HEK293 (cell line): ENCODE results near the gene GTPBP10.
A peak's percentile ranks its signal among the peaks of the same experiment; 100 is the strongest.

ENCODE experiments used
- ATF2 ChIP-seq: fragments of 450-650 bp; formaldehyde crosslinking; IDR thresholded peaks from 2 replicates; pipeline ENCODE4 v1.5.1; 2016; ENCODE audit warnings: missing biosample characterization, missing genetic modification characterization, low read depth
- GLI2 ChIP-seq: fragments of 450-650 bp; formaldehyde crosslinking; IDR thresholded peaks from 2 replicates; pipeline ENCODE4; 2017; ENCODE audit warnings: missing biosample characterization, missing genetic modification characterization, low read depth, borderline replicate concordance
- GLIS2 ChIP-seq: fragments of 450-650 bp; formaldehyde crosslinking; IDR thresholded peaks from 2 replicates; pipeline ENCODE4 v1.5.1; 2016; ENCODE audit warnings: missing biosample characterization, missing genetic modification characterization
- INSM2 ChIP-seq: fragments of 450-650 bp; formaldehyde crosslinking; IDR thresholded peaks from 2 replicates; pipeline ENCODE4 v1.5.1; 2016; ENCODE audit warnings: missing biosample characterization, missing genetic modification characterization
- KLF1 ChIP-seq: fragments of 450-650 bp; formaldehyde crosslinking; IDR thresholded peaks from 2 replicates; pipeline ENCODE4 v1.5.1; 2016; ENCODE audit warnings: missing biosample characterization, missing genetic modification characterization
- KLF16 ChIP-seq: fragments of 450-650 bp; formaldehyde crosslinking; IDR thresholded peaks from 2 replicates; pipeline ENCODE4 v1.5.1; 2017; ENCODE audit warnings: missing biosample characterization, missing genetic modification characterization
- REPIN1 ChIP-seq: fragments of 450-650 bp; formaldehyde crosslinking; IDR thresholded peaks from 2 replicates; pipeline ENCODE4 v1.5.1; 2017; ENCODE audit warnings: missing biosample characterization, missing genetic modification characterization, low read depth
- SCRT2 ChIP-seq: fragments of 450-650 bp; formaldehyde crosslinking; IDR thresholded peaks from 2 replicates; pipeline ENCODE4 v1.5.1; 2016; ENCODE audit warnings: missing biosample characterization, missing genetic modification characterization
- SETDB1 ChIP-seq: IDR thresholded peaks from one replicate; pipeline ENCODE4 v1.6.1; 2017; ENCODE audit warnings: mild to moderate bottlenecking, low read length, moderate library complexity, mixed read lengths; ENCODE audit not compliant: insufficient read length
- YY1 ChIP-seq: fragments of 450-650 bp; formaldehyde crosslinking; IDR thresholded peaks from 2 replicates; pipeline ENCODE4 v1.5.1; 2018; ENCODE audit warnings: missing biosample characterization, missing genetic modification characterization
- ZBTB17 ChIP-seq: fragments of 450-650 bp; formaldehyde crosslinking; IDR thresholded peaks from 2 replicates; pipeline ENCODE4 v1.5.1; 2016; ENCODE audit warnings: missing biosample characterization, missing genetic modification characterization
- ZBTB7A ChIP-seq: fragments of 450-650 bp; formaldehyde crosslinking; IDR thresholded peaks from 2 replicates; pipeline ENCODE4 v1.5.1; 2016; ENCODE audit warnings: low read depth, missing biosample characterization, missing genetic modification characterization
- ZEB2 ChIP-seq: fragments of 450-650 bp; formaldehyde crosslinking; IDR thresholded peaks from 2 replicates; pipeline ENCODE4 v1.5.1; 2016; ENCODE audit warnings: missing biosample characterization, missing genetic modification characterization
- ZFHX2 ChIP-seq: fragments of 450-650 bp; formaldehyde crosslinking; conservative IDR thresholded peaks from 2 replicates; pipeline ENCODE4 v1.5.1; 2016; ENCODE audit warnings: missing biosample characterization, missing genetic modification characterization
- ZNF202 ChIP-seq: fragments of 450-650 bp; formaldehyde crosslinking; IDR thresholded peaks from 2 replicates; pipeline ENCODE4 v1.5.1; 2016; ENCODE audit warnings: missing biosample characterization, missing genetic modification characterization, borderline replicate concordance
- ZNF292 ChIP-seq: fragments of 450-650 bp; formaldehyde crosslinking; IDR thresholded peaks from 2 replicates; pipeline ENCODE4 v1.5.1; 2016; ENCODE audit warnings: low read depth, missing biosample characterization, missing genetic modification characterization, borderline replicate concordance
- ZNF362 ChIP-seq: fragments of 450-650 bp; formaldehyde crosslinking; IDR thresholded peaks from 2 replicates; pipeline ENCODE4 v1.5.1; 2016; ENCODE audit warnings: missing biosample characterization, missing genetic modification characterization
- ZNF501 ChIP-seq: fragments of 450-650 bp; formaldehyde crosslinking; IDR thresholded peaks from 2 replicates; pipeline ENCODE4 v1.5.1; 2016; ENCODE audit warnings: missing biosample characterization, missing genetic modification characterization
- ZNF510 ChIP-seq: fragments of 450-650 bp; formaldehyde crosslinking; IDR thresholded peaks from 2 replicates; pipeline ENCODE4 v1.5.1; 2018; ENCODE audit warnings: mild to moderate bottlenecking, missing genetic modification characterization, missing biosample characterization; ENCODE audit not compliant: insufficient replicate concordance
- ZNF548 ChIP-seq: fragments of 450-650 bp; formaldehyde crosslinking; IDR thresholded peaks from 2 replicates; pipeline ENCODE4 v1.5.1; 2016; ENCODE audit warnings: missing biosample characterization, missing genetic modification characterization
- ZNF600 ChIP-seq: fragments of 450-650 bp; formaldehyde crosslinking; IDR thresholded peaks from 2 replicates; pipeline ENCODE4 v1.5.1; 2016; ENCODE audit warnings: missing biosample characterization, missing genetic modification characterization
- ZNF623 ChIP-seq: fragments of 450-650 bp; formaldehyde crosslinking; IDR thresholded peaks from 2 replicates; pipeline ENCODE4 v1.5.1; 2016; ENCODE audit warnings: missing biosample characterization, missing genetic modification characterization
- ZNF76 ChIP-seq: fragments of 450-650 bp; formaldehyde crosslinking; IDR thresholded peaks from 2 replicates; pipeline ENCODE4; 2016; ENCODE audit warnings: low read depth, missing biosample characterization, missing genetic modification characterization, borderline replicate concordance
- TF ChIP-seq, protein P1 (sequence below): fragments of 450-650 bp; formaldehyde crosslinking; IDR thresholded peaks from 2 replicates; pipeline ENCODE4 v1.5.1; 2016; ENCODE audit warnings: missing biosample characterization, missing genetic modification characterization, low read depth
- TF ChIP-seq, protein P2 (sequence below): fragments of 450-650 bp; formaldehyde crosslinking; IDR thresholded peaks from 2 replicates; pipeline ENCODE4; 2016; ENCODE audit warnings: missing biosample characterization, missing genetic modification characterization

Gene GTPBP10

DNA sequence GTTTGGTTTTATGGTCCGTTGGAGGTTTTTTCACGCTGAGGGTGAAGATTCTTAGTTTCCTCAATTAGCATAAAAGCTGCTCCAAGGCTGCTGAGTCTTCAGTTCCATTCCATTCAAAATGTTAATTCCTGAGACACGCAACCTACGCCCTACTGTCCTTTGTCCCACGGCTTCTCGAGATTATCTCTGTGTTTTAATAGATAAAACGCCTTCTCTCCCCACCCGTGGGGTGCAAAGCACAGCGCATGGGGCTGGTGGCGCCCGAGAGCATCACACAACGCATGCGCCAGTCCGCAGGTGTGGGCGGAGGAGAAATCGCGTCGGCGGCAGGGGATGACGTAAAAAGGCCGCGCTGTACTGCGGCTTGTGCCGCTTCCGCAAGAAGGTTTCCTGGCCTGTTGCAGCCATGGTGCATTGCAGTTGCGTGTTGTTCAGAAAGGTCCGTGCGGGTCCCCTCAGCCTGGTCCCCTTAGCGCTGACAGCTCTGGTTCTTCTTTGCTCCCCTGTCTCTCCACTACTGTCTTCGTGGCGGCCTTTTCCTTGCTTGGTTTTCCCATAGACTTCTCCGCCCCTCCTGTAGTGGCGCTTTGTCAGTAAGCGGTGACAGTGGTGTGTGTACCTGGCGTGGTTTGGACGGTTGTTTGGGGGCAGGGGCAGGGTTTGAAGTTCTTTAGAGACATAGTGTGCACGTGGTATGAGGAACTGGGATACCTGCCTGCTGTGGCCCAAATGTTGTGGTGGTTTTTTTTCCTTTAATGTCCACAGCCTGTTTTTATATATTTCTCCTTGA is at the start of gene GTPBP10 (continued):
- TF ChIP-seq, protein P1, sequence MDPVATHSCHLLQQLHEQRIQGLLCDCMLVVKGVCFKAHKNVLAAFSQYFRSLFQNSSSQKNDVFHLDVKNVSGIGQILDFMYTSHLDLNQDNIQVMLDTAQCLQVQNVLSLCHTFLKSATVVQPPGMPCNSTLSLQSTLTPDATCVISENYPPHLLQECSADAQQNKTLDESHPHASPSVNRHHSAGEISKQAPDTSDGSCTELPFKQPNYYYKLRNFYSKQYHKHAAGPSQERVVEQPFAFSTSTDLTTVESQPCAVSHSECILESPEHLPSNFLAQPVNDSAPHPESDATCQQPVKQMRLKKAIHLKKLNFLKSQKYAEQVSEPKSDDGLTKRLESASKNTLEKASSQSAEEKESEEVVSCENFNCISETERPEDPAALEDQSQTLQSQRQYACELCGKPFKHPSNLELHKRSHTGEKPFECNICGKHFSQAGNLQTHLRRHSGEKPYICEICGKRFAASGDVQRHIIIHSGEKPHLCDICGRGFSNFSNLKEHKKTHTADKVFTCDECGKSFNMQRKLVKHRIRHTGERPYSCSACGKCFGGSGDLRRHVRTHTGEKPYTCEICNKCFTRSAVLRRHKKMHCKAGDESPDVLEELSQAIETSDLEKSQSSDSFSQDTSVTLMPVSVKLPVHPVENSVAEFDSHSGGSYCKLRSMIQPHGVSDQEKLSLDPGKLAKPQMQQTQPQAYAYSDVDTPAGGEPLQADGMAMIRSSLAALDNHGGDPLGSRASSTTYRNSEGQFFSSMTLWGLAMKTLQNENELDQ (tag by site-specific recombination), result no peak
- no peak for TF ChIP-seq ZNF510 (tag by site-specific recombination)
- peak; percentile 63 for TF ChIP-seq ZBTB17 (tag by site-specific recombination)
- TF ChIP-seq ZFHX2, result peak; percentile 95
- TF ChIP-seq ZNF76 (tag by site-specific recombination), result peak; percentile 80
- no peak for TF ChIP-seq GLI2 (tag by site-specific recombination)
- no peak for TF ChIP-seq SETDB1
- TF ChIP-seq ZNF202 (tag by site-specific recombination), result no peak
- TF ChIP-seq REPIN1 (tag by site-specific recombination), result no peak
- TF ChIP-seq GLIS2 (tag by site-specific recombination), result 0 out of 2 replicates have a peak, but pooled peaks have one; percentile 54
- no peak for TF ChIP-seq ZNF623 (tag by site-specific recombination)
- 0 out of 2 replicates have a peak, but pooled peaks have one; percentile 34 for TF ChIP-seq ZEB2 (tag by site-specific recombination)
- no peak for TF ChIP-seq ZNF292 (tag by site-specific recombination)
- TF ChIP-seq ZNF600 (tag by site-specific recombination), result peak; percentile 75
- TF ChIP-seq ATF2 (tag by site-specific recombination), result peak; percentile 40; the same call in 1 of the 2 replicates
- peak; percentile 23; the same call in 1 of the 2 replicates for TF ChIP-seq KLF1 (tag by site-specific recombination)
- TF ChIP-seq SCRT2 (tag by site-specific recombination), result peak; percentile 97
- TF ChIP-seq ZNF501 (tag by site-specific recombination), result peak; percentile 82; the same call in 1 of the 2 replicates
- TF ChIP-seq ZNF548 (tag by site-specific recombination), result no peak
- no peak for TF ChIP-seq ZBTB7A (tag by site-specific recombination)
- TF ChIP-seq ZNF362 (tag by site-specific recombination), result no peak
- TF ChIP-seq KLF16, result peak; percentile 91; the same call in 1 of the 2 replicates
- TF ChIP-seq, protein P2, sequence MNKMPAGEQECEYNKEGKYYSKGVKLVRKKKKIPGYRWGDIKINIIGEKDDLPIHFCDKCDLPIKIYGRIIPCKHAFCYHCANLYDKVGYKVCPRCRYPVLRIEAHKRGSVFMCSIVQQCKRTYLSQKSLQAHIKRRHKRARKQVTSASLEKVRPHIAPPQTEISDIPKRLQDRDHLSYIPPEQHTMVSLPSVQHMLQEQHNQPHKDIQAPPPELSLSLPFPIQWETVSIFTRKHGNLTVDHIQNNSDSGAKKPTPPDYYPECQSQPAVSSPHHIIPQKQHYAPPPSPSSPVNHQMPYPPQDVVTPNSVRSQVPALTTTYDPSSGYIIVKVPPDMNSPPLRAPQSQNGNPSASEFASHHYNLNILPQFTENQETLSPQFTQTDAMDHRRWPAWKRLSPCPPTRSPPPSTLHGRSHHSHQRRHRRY (tag by site-specific recombination), result no peak
- peak; percentile 42; the same call in 1 of the 2 replicates for TF ChIP-seq YY1 (tag by site-specific recombination)
- 0 out of 2 replicates have a peak, but pooled peaks have one; percentile 29 for TF ChIP-seq INSM2 (tag by site-specific recombination)
